Measurements from ENCODE around the gene MARCKS. TPM values are rescaled to one million over a fixed set of nuclear protein-coding genes. Genes with fewer than 3 reads are reported as not detected.

MARCKS gene
- total RNA-seq, 3 donors from 2014 or later (not counting 1 experiment from before 2014, with no cell fraction given) = 2.1 to 9.2 (median 8.6) TPM

- Histone ChIP-seq H3K36me3 (ENCODE audit: control insufficient read depth, insufficient read depth, low read length) (no peaks in the 10 kb centered on the region), H3K27me3 (ENCODE audit: control insufficient read depth, insufficient read depth, low read length) (no peaks in the 10 kb centered on the region), H3K27ac (ENCODE audit: low read length) (no peak overlapping the region), H3K4me3 (ENCODE audit: low read length) (no peak overlapping the region), H3K9me3 (ENCODE audit: control insufficient read depth, insufficient read depth, low read length) (no peaks in the 10 kb centered on the region), H3K4me1 (ENCODE audit: control insufficient read depth, insufficient read depth, low read length) (no peaks in the 10 kb centered on the region)
- Mint-ChIP-seq H3K9me3 (no peaks in the 10 kb centered on the region), H3K4me3 (no peak overlapping the region), H3K4me1 (no peaks in the 10 kb centered on the region), H3K36me3 (no peaks in the 10 kb centered on the region), H3K27ac (no peak overlapping the region), H3K27me3 (ENCODE audit: low read depth in 2 of 2) (peaks cover 23 to 36% of the 10 kb centered on the region in 2 donors)
- intact Hi-C loops (cut with micrococcal nuclease) = no loop called here
- no peak for ATAC-seq
- 86% methylated on average over 5 of the region's 5 CpGs for WGBS (ENCODE audit: insufficient coverage)
- TF ChIP-seq, protein P1, sequence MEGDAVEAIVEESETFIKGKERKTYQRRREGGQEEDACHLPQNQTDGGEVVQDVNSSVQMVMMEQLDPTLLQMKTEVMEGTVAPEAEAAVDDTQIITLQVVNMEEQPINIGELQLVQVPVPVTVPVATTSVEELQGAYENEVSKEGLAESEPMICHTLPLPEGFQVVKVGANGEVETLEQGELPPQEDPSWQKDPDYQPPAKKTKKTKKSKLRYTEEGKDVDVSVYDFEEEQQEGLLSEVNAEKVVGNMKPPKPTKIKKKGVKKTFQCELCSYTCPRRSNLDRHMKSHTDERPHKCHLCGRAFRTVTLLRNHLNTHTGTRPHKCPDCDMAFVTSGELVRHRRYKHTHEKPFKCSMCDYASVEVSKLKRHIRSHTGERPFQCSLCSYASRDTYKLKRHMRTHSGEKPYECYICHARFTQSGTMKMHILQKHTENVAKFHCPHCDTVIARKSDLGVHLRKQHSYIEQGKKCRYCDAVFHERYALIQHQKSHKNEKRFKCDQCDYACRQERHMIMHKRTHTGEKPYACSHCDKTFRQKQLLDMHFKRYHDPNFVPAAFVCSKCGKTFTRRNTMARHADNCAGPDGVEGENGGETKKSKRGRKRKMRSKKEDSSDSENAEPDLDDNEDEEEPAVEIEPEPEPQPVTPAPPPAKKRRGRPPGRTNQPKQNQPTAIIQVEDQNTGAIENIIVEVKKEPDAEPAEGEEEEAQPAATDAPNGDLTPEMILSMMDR (IDR thresholded peaks at IDR 0.05) = no peak
- DNase-seq = no peak
These were observed 9.7 kb upstream of the MARCKS start for GRCh38 chr6:113847447-113847846.

DNA sequence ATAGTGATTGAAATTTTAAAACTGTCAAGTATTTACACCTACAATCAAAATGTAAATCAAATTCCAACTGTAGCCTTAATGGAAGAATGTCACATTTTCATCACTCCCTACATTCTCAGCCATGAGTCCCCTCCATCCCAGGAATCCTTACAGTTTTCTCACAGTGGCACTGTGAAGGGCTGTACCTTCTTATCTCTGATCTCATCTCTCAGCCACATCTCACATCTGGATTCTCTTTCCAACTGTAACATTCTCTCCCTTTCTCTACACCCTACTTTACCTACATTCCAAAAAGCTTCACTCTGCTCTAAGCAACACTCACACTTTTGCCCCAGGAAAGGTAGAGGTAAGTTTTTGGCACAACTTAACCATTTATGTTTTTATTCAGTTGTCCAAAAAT is 8.9 kb upstream of the MARCKS start:
- intact Hi-C loops (cut with micrococcal nuclease) = no loop called here
- H3K27me3 Mint-ChIP-seq (ENCODE audit: low read depth in 2 of 2) = peaks cover 32 to 44% of the 10 kb centered on the region in 2 donors
- no peaks in the 10 kb centered on the region for H3K36me3 Mint-ChIP-seq
- Histone ChIP-seq H3K27me3 (ENCODE audit: control insufficient read depth, insufficient read depth, low read length) (peaks cover 3% of the 10 kb centered on the region), H3K27ac (ENCODE audit: low read length) (no peak overlapping the region), H3K36me3 (ENCODE audit: control insufficient read depth, insufficient read depth, low read length) (no peaks in the 10 kb centered on the region), H3K9me3 (ENCODE audit: control insufficient read depth, insufficient read depth, low read length) (no peaks in the 10 kb centered on the region), H3K4me3 (ENCODE audit: low read length) (no peak overlapping the region), H3K4me1 (ENCODE audit: control insufficient read depth, insufficient read depth, low read length) (no peaks in the 10 kb centered on the region)
- H3K4me1 Mint-ChIP-seq = no peaks in the 10 kb centered on the region
- TF ChIP-seq, protein P1 (IDR thresholded peaks at IDR 0.05) = no peak
- H3K9me3 Mint-ChIP-seq = peaks cover 0 to 3% of the 10 kb centered on the region in 2 donors
- ATAC-seq = no peak
- no peak overlapping the region for H3K4me3 Mint-ChIP-seq
- DNase-seq = no peak
- H3K27ac Mint-ChIP-seq = no peak overlapping the region

DNA sequence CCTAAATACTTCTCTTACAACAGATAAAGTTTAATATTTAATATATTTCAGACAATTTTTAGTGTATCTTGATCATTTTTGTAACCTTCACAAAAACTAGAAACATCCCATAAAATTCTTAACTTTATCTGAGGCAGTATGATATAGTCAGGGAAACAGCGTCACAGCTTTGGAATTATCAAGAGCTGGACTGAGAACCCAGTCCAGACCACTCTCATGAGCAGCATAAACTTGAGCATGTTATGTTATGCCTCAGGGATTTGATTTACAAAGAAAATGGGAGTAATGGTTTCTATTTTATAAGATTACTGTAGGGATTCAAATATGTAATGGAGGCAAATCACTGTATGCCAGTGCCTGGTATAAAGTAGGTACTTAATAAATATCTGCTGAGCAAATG is 8.3 kb upstream of the MARCKS start:
- no peak overlapping the region for H3K4me3 Mint-ChIP-seq
- H3K36me3 ChIP-seq (ENCODE audit: control insufficient read depth, insufficient read depth, low read length) = no peaks in the 10 kb centered on the region
- no peak overlapping the region for H3K27ac Mint-ChIP-seq
- H3K4me3 ChIP-seq (ENCODE audit: low read length) = no peak overlapping the region
- no peak for DNase-seq
- peaks cover 5% of the 10 kb centered on the region for H3K27me3 ChIP-seq (ENCODE audit: control insufficient read depth, insufficient read depth, low read length)
- peaks cover 34 to 49% of the 10 kb centered on the region in 2 donors for H3K27me3 Mint-ChIP-seq (ENCODE audit: low read depth in 2 of 2)
- no peaks in the 10 kb centered on the region for H3K9me3 ChIP-seq (ENCODE audit: control insufficient read depth, insufficient read depth, low read length)
- H3K9me3 Mint-ChIP-seq = peaks cover 0 to 3% of the 10 kb centered on the region in 2 donors
- WGBS (ENCODE audit: insufficient coverage) = no CpG with 5 or more reads among the region's 1 CpG
- H3K36me3 Mint-ChIP-seq = no peaks in the 10 kb centered on the region
- H3K4me1 Mint-ChIP-seq = no peaks in the 10 kb centered on the region
- ATAC-seq = no peak
- H3K27ac ChIP-seq (ENCODE audit: low read length) = no peak overlapping the region
- H3K4me1 ChIP-seq (ENCODE audit: control insufficient read depth, insufficient read depth, low read length) = no peaks in the 10 kb centered on the region
- intact Hi-C loops (cut with micrococcal nuclease) = no loop called here
- TF ChIP-seq, protein P1 (IDR thresholded peaks at IDR 0.05) = no peak

DNA sequence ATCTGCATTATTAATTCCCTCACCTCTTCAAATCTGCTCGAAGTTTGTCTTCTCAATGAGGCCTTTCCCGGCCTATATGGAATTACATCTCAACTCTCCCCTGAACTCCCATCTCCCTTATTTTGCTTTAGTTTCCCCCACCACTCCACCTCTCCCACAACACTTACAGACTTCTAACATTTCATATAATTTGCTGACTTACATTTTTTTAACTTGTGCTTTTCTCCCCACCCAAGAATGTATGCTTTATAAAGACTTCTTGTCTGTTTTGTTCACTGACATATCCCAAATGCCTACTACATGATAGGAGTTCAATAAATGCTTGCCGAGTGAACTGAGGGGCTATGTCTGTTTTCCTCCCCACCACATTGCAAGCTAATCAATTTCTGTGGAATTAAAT is 3.9 kb upstream of the MARCKS start:
- Histone ChIP-seq H3K9me3 (ENCODE audit: control insufficient read depth, insufficient read depth, low read length) (peaks cover 3% of the 10 kb centered on the region), H3K36me3 (ENCODE audit: control insufficient read depth, insufficient read depth, low read length) (no peaks in the 10 kb centered on the region), H3K4me3 (ENCODE audit: low read length) (no peak overlapping the region), H3K4me1 (ENCODE audit: control insufficient read depth, insufficient read depth, low read length) (peaks cover 36% of the 10 kb centered on the region), H3K27me3 (ENCODE audit: control insufficient read depth, insufficient read depth, low read length) (peaks cover 39% of the 10 kb centered on the region), H3K27ac (ENCODE audit: low read length) (no peak overlapping the region)
- no peak for DNase-seq
- H3K4me1 Mint-ChIP-seq = no peaks in the 10 kb centered on the region
- no peak overlapping the region for H3K4me3 Mint-ChIP-seq
- 84% methylated on average over 2 of the region's 3 CpGs for whole genome bisulfite sequencing (ENCODE audit: insufficient coverage)
- H3K9me3 Mint-ChIP-seq = peaks cover 0 to 3% of the 10 kb centered on the region in 2 donors
- H3K27me3 Mint-ChIP-seq (ENCODE audit: low read depth in 2 of 2) = peaks cover 32 to 40% of the 10 kb centered on the region in 2 donors
- H3K27ac Mint-ChIP-seq = no peak overlapping the region
- intact Hi-C loops (cut with micrococcal nuclease) = no loop called here
- no peaks in the 10 kb centered on the region for H3K36me3 Mint-ChIP-seq
- TF ChIP-seq, protein P1 (IDR thresholded peaks at IDR 0.05) = no peak
- no peak for ATAC-seq
